Motor neuron (in vitro differentiated cells): ENCODE data around the gene CELF2. TPM values are rescaled to one million over a fixed set of nuclear protein-coding genes. Genes with fewer than 3 reads are reported as not detected.

Experiments used
- ATAC-seq, 8 experiments: fragments of 200-7000 bp; cut with Tn5 transposase; replicated peaks in 6 of 8; 2 replicates each; pipeline ENCODE4 v1.8.0; 2021; ENCODE audit warnings: mild to moderate bottlenecking in 8 of 8, moderate library complexity in 8 of 8
- H3K27ac ChIP-seq, 2 donors: fragments of 250-450 bp; sonication (Bioruptor Pico); 2 replicates each; pipeline ENCODE4 v1.9.0; 2021; ENCODE audit warnings: antibody characterized with exemption in 2 of 2, mild to moderate bottlenecking in 2 of 2, moderate library complexity in 1 of 2
- H3K4me1 ChIP-seq, 2 donors: fragments of 250-450 bp; sonication (Bioruptor Pico); replicated peaks in 1 of 2; 2 replicates each; pipeline ENCODE4 v1.6.1; 2021; ENCODE audit warnings: antibody characterized with exemption in 2 of 2, mild to moderate bottlenecking in 2 of 2, moderate library complexity in 1 of 2
- H3K4me3 ChIP-seq, 5 donors: fragments of 250-450 bp; sonication (Bioruptor Pico); 2 replicates each; pipeline ENCODE4 v1.9.0; 2021; ENCODE audit warnings: antibody characterized with exemption in 5 of 5, mild to moderate bottlenecking in 5 of 5, moderate library complexity in 4 of 5
- WGBS, 10 experiments: fragments of 450-650 bp; shearing (Covaris generic); methylation state at CpG; one replicate each; pipeline ENCODE4 v1.0.0; 2022; 5-methylcytosine and 5-hydroxymethylcytosine counted together
- in situ Hi-C, 9 experiments: fragments of 400-800 bp; cut with MboI; loops; one replicate each; pipeline ENCODE4 v1.15.0; 2021; ENCODE audit warnings: low sequenced_read_pairs in 9 of 9, low pct_unique_long_range_greater_than_20kb in 2 of 9; ENCODE audit not compliant: unreplicated experiment in 9 of 9
- total RNA-seq, 8 experiments: library from RNA; unstranded; fragments of 300-600 nt; gene quantifications; 2 replicates each; pipeline versions ENCODE4 v1.2.3 to v1.2.4, GENCODE V29; 2022

CELF2 gene
- total RNA-seq, 8 experiments from 2014 or later, result 10.4 to 60.9 (median 15.6) TPM

DNA sequence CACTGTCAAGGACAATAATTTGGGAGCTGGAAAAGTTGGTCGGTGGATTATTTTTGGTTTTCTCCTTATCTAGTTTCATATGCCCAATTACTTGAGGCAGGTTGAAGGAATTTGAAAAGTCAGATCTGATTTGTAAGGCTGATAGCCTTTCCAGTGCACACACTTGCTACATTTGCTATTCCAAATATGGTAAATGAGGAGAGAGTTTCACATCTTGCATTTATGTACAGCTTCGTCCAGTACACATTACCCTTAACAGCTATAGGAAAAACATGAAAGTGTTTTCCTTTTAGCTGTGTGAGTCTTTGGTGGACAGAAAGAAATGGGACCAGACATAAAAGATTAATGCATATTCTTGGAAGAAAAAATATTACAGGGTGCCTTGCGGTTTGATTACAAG is 201.8 kb downstream of the CELF2 start:
- no peak overlapping the region for H3K27ac ChIP-seq
- H3K4me3 ChIP-seq, result no peak overlapping the region
- WGBS, 10 experiments, result 32 to 100% (median 87%) methylated on average over 2 to 3 of the region's 3 CpGs; no CpG with 5 or more reads in 3 of the 10 experiments
- in situ Hi-C loops, result no loop called here
- H3K4me1 ChIP-seq, result peaks cover 0 to 2% of the 10 kb centered on the region in 2 donors
- ATAC-seq, result peak in 1 of 8 experiments; percentile 93

DNA sequence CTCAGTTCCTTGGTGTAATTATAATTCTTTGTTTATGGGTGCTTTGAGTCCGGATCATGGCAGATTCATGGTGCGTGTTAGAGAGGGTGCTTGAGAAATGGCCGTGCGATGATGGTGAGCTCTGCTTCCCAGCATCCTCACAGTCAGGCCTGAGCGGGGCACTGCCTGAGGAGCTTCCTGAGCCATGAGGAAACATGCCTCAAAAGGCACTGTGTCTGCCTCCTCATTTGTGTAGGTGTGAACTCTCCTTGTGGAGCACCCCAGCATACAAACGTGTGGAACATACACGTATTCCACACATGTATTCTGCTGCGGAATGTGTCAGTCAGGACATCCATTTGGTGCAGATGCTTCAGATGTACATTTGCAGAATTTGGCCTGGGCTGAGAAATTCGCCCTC is 205.4 kb downstream of the CELF2 start:
- in situ Hi-C loops, result no loop called here
- Histone ChIP-seq H3K4me1 (peaks cover 0 to 12% of the 10 kb centered on the region in 2 donors), H3K4me3 (no peak overlapping the region), H3K27ac (no peak overlapping the region)
- ATAC-seq, result no peak
- WGBS, 10 experiments, result 6 to 100% (median 100%) methylated on average over 1 to 4 of the region's 9 CpGs; no CpG with 5 or more reads in 3 of the 10 experiments

DNA sequence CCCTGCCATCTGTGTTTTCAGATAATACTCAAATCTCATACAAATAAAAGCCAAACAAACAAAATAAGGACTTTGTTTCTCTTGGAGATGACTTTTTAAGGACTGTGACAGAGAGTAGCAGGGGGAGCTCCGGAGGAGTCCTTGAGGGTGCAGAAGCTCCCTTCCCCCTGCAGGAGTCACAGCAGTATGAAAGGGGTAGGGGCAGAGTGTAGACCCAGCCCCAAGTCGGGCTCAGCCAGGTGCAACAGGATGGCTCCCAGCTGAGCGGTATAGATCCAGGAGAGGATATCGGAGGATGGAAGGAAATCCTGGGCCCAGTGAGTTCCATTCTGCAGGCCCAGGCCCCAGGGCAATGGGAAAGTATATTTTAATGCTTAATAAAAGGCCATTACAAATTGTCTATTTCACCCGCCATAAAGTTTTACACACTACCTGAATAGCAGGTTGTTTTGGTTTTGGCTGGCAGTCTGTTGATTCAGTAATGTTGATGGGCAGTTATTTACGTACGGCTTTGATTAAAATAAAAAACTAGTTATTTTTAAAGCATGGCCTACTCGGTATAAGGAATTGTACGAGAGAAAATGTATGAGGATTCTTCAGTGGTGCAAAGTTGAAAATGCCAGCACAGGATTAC is 206.0 kb downstream of the CELF2 start:
- no peak for ATAC-seq
- in situ Hi-C loops, result no loop called here
- WGBS, 10 experiments, result 78 to 100% (median 92%) methylated on average over 2 to 9 of the region's 9 CpGs
- no peak overlapping the region for H3K4me3 ChIP-seq
- H3K27ac ChIP-seq, result no peak overlapping the region
- H3K4me1 ChIP-seq, result peaks cover 0 to 12% of the 10 kb centered on the region in 2 donors

DNA sequence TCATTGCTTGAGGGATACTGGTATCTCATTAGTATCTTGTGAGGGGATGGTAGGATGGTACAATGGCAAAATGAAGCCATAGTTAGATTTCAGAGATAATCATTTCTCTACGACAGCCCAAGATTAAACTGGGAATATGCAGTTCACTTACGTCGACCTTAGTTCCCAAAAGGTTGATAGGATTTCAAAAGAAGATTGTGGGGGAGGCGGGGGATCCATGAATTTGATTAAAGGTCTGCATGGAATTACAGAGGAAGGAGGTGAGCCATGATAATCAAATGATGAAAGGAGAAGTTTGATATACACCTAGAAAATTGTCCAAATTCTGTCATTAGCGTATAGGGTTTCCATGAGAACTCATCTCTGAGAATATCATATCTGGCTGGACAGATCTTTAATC is 206.6 kb downstream of the CELF2 start:
- Histone ChIP-seq H3K27ac (no peak overlapping the region), H3K4me3 (no peak overlapping the region), H3K4me1 (peaks cover 0 to 12% of the 10 kb centered on the region in 2 donors)
- no peak for ATAC-seq
- in situ Hi-C loops, result no loop called here
- WGBS, 10 experiments, result 61 to 100% (median 92%) methylated on average over 2 to 5 of the region's 5 CpGs; no CpG with 5 or more reads in 2 of the 10 experiments

DNA sequence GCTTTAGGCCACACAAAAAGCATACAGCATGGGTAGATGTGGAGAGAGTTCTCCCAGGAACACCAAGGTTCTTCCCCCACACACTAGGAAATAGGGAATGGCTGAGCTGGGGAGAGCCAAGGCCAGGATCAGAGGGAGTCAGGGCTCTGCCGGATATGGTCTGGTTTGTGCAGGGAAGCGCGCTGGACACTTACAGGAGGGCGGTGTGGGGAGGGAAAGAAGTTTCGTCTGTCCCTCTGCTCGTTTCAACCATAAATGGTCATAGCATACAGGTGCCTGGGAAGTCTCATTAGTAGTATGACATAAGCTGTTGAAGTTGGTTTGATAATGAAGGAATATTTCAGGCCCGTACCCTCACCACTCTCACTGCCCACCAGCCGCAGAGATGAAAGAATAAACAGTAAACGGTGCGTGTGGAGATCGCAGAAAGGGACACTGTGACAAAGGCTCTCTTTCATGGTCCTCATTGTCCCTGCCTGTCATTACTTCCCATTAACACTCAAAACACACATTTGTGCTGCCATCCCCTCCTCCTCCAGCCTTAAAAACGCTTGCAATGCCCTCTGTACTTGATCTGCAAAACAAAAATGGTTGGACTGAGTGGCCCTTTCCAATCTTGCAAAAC is 207.2 kb downstream of the CELF2 start:
- ATAC-seq, result peak in 5 of 8 experiments; percentile 32 to 75 (median 56)
- 0 to 100% (median 80%) methylated on average over 1 to 12 of the region's 12 CpGs; no CpG with 5 or more reads in 2 of the 10 experiments for WGBS, 10 experiments
- Histone ChIP-seq H3K27ac (no peak overlapping the region), H3K4me3 (no peak overlapping the region), H3K4me1 (peaks cover 0 to 12% of the 10 kb centered on the region in 2 donors)
- in situ Hi-C loops, result no loop called here

DNA sequence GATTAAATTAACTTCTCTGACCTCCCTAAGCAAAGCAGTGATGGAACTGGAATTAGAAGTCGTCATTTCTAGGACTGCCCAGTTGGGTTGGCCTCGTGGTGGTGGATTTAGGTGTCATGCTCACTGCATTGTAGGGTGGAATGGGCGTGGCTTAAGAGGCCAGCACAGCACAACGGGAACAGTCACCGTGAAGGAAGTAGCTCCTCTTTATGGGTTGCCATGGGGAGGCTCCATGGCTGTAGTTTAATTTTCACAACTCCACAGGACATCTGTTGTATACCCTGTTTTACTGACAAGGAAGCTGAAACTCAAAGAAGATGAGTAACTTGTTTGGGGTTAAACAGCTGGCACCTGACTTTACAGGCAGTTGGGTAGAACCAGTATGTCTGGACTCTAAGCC is 208.3 kb downstream of the CELF2 start:
- in situ Hi-C loops, result no loop called here
- ATAC-seq, result peak in 1 of 8 experiments; percentile 42

DNA sequence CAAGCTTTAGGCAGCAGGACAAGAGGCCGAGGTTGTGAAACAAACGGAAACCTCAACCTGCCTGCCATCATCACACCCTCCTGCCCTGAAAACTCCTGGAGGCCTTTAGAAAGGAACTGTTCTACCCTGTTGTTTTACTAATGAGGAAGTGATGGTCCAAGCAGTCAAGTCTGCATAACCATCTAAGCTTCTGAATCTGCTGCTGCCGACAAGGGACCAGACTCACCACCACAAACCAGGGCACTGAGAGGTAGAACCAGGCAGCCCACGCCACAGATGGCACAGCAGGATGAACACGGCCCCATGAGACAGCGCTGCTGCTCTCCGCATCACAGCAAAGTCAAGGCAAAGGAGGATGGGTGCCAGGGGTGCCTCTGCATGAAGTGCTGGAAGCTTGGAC is 209.4 kb downstream of the CELF2 start:
- no peak overlapping the region for H3K27ac ChIP-seq
- in situ Hi-C loops, result no loop called here
- 60 to 100% (median 95%) methylated on average over 1 to 7 of the region's 7 CpGs; no CpG with 5 or more reads in 2 of the 10 experiments for WGBS, 10 experiments
- ATAC-seq, result no peak
- peaks cover 9 to 20% of the 10 kb centered on the region in 2 donors for H3K4me1 ChIP-seq
- no peak overlapping the region for H3K4me3 ChIP-seq

More for the DNA sequence above, 208.3 kb downstream of the CELF2 start:
- 30 to 100% (median 77%) methylated on average over 1 to 4 of the region's 5 CpGs; no CpG with 5 or more reads in 4 of the 10 experiments for WGBS, 10 experiments
- peaks cover 7 to 17% of the 10 kb centered on the region in 2 donors for H3K4me1 ChIP-seq
- H3K27ac ChIP-seq, result no peak overlapping the region
- no peak overlapping the region for H3K4me3 ChIP-seq

DNA sequence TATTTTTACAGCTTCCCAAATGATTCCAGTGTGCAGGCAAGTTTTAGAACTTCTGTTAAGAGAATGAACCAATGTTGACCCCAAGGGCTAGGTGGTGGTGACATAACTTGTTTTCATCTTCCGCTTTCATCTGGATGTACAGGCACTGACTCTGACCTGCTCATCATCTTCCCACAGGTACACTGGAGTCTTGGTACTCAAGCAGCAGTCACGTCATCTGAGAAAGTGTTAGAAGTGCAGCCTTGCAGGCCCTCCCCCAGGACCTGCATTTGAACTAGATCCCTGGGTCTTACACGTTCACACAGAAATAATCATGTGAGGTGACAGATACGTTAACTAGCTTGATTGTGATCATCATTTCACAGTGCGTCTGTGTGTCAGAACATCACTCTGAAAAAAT is 212.2 kb downstream of the CELF2 start:
- WGBS, 10 experiments, result 33 to 100% (median 100%) methylated on average over 1 to 5 of the region's 5 CpGs; no CpG with 5 or more reads in 1 of the 10 experiments
- Histone ChIP-seq H3K27ac (no peak overlapping the region), H3K4me3 (no peak overlapping the region), H3K4me1 (peaks cover 9 to 16% of the 10 kb centered on the region in 2 donors)
- no peak for ATAC-seq
- in situ Hi-C loops, result no loop called here

DNA sequence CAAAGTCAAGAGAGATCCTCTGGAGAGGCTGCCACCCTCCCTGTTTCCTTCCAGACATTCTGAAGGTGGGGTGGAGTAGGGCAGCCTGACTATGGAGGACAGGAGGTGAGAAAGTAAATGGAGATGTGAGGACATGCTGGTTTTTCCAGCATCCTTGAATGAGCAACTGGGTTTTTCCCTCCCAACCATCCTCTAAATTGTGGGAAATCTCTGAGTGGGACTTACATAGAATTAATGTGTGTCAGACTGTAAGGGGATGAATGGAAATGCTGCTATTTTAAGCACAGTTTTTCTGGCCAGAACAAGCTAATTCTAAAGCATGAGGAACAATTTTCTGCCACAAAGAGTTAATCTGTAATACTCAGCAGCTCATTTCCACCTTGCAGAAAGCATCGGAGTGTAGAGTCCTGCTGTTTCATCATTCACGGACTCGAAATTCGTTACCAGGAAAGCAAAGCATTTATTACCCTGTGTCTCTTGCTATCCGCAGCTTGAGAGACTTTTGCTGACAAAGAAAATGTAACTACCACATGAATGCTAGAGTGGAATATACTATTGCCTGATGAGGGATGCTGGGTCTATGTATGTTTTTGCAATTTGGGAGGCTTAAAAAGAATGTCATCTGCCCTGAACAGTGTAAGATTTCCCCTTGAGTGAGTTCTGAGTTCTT is 213.0 kb downstream of the CELF2 start:
- H3K4me1 ChIP-seq, result peaks cover 9 to 15% of the 10 kb centered on the region in 2 donors
- no peak overlapping the region for H3K4me3 ChIP-seq
- ATAC-seq, result peak in 5 of 8 experiments; percentile 56 to 81 (median 64)
- peak overlapping the region in 1 of 2 donors; percentile 26 for H3K27ac ChIP-seq
- in situ Hi-C loops, result no loop called here
- WGBS, 10 experiments, result 26 to 82% (median 42%) methylated on average over 3 to 5 of the region's 5 CpGs; no CpG with 5 or more reads in 1 of the 10 experiments

DNA sequence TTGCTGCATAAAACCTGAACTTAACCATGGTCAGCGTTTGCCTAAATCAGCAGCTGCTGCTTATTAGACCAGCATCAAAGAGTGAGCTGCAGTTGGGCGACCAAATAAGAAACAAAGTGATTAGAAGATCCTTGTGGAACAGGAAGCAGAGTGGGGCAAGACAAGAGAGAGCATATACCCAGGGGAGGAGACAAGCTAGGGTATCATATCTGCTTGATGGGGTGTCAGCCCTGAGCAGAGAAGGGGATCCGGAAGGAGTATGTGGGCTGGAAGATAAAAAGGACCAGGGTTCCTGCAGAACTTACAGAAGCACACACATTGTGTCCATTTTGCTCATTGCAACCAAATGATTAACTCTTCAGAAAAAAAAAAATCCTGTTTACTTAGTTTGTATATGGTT is 213.6 kb downstream of the CELF2 start:
- in situ Hi-C loops, result no loop called here
- H3K4me3 ChIP-seq, result no peak overlapping the region
- H3K4me1 ChIP-seq, result peaks cover 9 to 12% of the 10 kb centered on the region in 2 donors
- 33 to 92% (median 82%) methylated on average over 1 to 3 of the region's 3 CpGs; no CpG with 5 or more reads in 3 of the 10 experiments for WGBS, 10 experiments
- ATAC-seq, result no peak
- H3K27ac ChIP-seq, result no peak overlapping the region

DNA sequence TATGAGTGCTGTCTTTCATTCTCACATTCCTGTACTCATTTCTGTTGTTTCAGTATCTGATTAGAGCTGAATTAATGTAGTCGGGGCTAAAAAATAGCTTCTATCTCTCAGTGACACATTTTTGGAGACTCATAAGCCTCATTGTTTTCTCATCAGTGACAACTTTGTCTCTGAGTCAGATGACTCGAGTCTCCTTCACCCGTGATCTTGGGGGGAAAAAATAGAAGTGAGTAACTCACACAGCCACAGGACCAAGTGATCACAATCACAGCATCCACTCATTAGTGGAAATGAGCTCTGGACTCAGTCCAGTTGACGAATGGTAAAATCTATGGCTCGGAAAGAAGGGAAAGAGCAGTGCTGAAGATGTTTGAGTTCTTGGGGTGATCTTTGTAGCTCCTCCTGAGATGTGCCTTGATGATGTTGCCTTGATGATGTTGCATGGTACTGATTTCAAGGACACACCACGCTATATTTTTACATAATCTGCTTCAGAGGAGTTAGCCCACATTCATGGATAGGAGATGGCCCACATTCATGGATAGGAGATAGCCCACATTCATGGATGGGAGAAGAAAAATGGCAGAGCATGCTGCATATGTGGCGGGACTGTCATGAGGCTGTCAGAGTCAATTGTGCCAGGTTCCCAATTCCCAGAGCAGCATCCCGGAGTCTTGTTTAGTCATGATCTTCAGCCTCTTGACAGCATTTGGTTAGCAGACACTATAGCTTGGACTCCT is 214.7 kb downstream of the CELF2 start:
- in situ Hi-C loops, result no loop called here
- 23 to 98% (median 82%) methylated on average over 2 to 7 of the region's 8 CpGs; no CpG with 5 or more reads in 2 of the 10 experiments for WGBS, 10 experiments
- no peak overlapping the region for H3K27ac ChIP-seq
- H3K4me1 ChIP-seq, result peaks cover 8 to 9% of the 10 kb centered on the region in 2 donors
- ATAC-seq, result peak in 1 of 8 experiments; percentile 29
- no peak overlapping the region for H3K4me3 ChIP-seq

DNA sequence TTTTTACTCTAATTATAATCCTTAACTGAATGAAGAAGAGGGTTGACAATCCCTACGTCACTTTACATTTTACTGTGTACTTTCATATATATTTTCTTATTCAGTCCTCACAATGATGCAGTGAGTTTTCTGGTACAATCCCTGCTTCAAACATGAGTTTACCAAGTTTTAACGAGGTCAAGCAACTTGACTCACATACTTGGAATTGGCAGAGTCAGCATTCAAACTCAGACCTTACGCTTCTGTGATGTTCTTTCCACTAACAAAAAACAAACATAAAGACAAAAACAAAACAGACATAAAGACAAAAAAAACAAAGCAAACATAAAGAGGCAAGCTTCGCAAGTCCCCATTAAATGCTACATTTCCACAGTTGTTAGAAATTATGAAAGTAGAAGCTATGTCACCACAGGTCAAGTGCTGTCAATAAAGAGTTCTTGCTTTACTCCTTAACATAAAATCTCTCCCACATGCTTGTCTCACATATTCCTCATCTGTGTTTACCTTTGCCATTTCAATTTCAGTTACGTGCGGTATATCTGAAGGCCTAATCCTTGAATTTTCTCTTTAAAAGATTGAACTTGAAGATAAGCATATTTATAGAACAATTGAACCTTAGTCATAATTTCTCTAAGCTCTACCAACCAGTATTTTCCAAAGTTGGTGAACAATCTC is 217.3 kb downstream of the CELF2 start:
- H3K27ac ChIP-seq, result no peak overlapping the region
- peak in 1 of 8 experiments; percentile 81 for ATAC-seq

More for the DNA sequence above, 217.3 kb downstream of the CELF2 start:
- in situ Hi-C loops, result no loop called here
- H3K4me1 ChIP-seq, result peaks cover 8 to 13% of the 10 kb centered on the region in 2 donors
- 35 to 100% (median 89%) methylated on average over 2 to 6 of the region's 6 CpGs for WGBS, 10 experiments
- no peak overlapping the region for H3K4me3 ChIP-seq
